AG10803 (cell line): ENCODE measurements around the gene GADD45GIP1.
A peak's percentile ranks its signal among the peaks of the same experiment; 100 is the strongest.

ENCODE experiments used
- DNase-seq: peaks from one replicate; pipeline ENCODE4 v3.0.0; 2010; ENCODE audit warnings: low read depth
- H3K4me3 ChIP-seq: 2 replicates; pipeline ENCODE4 v1.5.1; 2011; ENCODE audit warnings: mild to moderate bottlenecking, low read length, control low read depth
- CTCF ChIP-seq: conservative IDR thresholded peaks from 2 replicates; pipeline ENCODE4 v1.5.1; 2011; ENCODE audit warnings: mild to moderate bottlenecking, low read length, control low read depth, inconsistent platforms

GADD45GIP1 gene

DNA sequence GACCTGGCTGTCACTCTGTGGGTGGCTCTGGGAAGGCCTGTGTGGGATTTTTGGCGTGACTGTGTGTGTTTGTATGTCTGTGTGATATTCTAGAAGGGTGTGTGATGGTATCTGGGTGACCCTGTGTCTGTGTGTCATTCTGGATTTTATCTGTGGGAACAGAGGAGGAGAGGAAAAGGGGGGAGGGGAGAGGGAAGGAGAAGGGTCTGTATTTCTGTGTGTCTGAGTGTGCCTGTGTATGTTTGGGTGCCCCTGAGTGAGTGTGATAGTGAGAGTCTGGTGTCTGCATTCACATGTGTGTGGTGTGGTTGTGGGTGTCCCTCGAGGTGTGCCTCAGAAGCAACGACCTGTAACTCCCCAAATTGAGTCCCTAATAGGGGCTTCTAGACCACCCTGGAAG, 30.2 kb upstream of the GADD45GIP1 start:
- no peak for DNase-seq
- TF ChIP-seq CTCF, result no peak
- H3K4me3 ChIP-seq, result no peak overlapping the region

- no peak for TF ChIP-seq CTCF
- no peak for DNase-seq
- H3K4me3 ChIP-seq, result no peak overlapping the region
These were observed 29.7 kb upstream of the GADD45GIP1 start for GRCh38 chr19:12986726-12987125.

- no peak overlapping the region for H3K4me3 ChIP-seq
- TF ChIP-seq CTCF, result no peak
- peak; percentile 74 for DNase-seq
These were observed 28.2 kb upstream of the GADD45GIP1 start for GRCh38 chr19:12985049-12985776.

- no peak for TF ChIP-seq CTCF
- DNase-seq, result no peak
- H3K4me3 ChIP-seq, result no peak overlapping the region
These were observed 27.6 kb upstream of the GADD45GIP1 start for GRCh38 chr19:12984683-12985048.

- no peak for TF ChIP-seq CTCF
- no peak overlapping the region for H3K4me3 ChIP-seq
- peak; percentile 50 for DNase-seq
These were observed 27.2 kb upstream of the GADD45GIP1 start for GRCh38 chr19:12984143-12984627.

- peak overlapping the region; percentile 55 for H3K4me3 ChIP-seq
These were observed 26.6 kb upstream of the GADD45GIP1 start for GRCh38 chr19:12983542-12984142.

More at GRCh38 chr19:12983542-12984142, 26.6 kb upstream of the GADD45GIP1 start:
- peak; percentile 60 for TF ChIP-seq CTCF
- DNase-seq, result peak; percentile 72
